ENCODE data around the gene CCDC57.

DNA sequence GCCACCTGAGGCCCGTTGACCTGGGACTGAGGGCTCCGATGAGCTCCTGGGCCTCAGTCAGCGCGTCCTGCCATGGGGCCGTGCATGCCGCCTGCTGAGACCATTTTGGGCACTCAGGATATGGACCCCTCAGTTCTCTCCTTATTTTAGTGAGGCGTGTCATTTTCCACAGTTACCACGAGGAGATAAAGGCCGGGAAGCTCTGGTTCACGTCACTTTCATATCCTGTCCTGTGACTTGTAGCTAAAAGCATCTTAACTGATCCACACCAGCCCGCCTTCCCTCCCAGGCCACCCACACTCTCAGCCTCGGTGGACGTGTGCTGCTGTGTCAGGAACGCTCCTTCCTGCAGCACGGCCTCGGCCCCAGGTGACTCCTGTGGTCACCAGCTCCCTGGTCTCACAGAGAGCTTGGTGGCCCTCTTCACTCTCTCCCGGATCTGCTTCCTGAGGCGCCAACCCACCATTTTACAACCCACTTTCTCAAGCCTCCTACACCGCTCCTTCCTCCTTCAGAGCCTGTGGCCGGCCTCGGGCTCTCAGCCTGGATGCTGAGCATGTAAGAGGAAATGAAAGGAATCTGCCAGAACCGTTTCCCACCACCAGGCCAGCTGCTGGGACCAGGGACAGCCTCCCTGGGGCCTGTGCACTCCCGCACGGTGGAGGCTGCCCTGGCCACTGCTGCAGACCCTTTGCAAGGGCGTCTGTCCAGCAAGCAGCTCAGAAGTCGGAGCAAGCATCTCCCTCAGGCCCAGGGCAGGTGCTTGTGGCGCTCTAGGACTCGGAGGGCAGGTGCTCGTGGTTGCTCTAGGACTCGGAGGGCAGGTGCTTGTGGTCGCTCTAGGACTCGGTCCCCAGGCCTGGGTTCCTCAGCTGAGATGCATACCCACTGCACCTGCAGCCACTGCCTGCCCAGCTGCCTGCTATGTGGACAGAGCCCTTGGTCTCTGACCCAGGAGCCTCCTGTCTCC, 90.7 kb downstream of the CCDC57 start:
- TF ChIP-seq, protein P1, sequence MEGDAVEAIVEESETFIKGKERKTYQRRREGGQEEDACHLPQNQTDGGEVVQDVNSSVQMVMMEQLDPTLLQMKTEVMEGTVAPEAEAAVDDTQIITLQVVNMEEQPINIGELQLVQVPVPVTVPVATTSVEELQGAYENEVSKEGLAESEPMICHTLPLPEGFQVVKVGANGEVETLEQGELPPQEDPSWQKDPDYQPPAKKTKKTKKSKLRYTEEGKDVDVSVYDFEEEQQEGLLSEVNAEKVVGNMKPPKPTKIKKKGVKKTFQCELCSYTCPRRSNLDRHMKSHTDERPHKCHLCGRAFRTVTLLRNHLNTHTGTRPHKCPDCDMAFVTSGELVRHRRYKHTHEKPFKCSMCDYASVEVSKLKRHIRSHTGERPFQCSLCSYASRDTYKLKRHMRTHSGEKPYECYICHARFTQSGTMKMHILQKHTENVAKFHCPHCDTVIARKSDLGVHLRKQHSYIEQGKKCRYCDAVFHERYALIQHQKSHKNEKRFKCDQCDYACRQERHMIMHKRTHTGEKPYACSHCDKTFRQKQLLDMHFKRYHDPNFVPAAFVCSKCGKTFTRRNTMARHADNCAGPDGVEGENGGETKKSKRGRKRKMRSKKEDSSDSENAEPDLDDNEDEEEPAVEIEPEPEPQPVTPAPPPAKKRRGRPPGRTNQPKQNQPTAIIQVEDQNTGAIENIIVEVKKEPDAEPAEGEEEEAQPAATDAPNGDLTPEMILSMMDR (IDR thresholded peaks at IDR 0.05), result no peak
- no peak for TF ChIP-seq EP300 (IDR thresholded peaks at IDR 0.05)

Data from esophagus muscularis mucosa (tissue), 3 donors.